SK-MEL-5 (cell line): ENCODE results near the gene ARPC1A. TPM values are rescaled to one million over a fixed set of nuclear protein-coding genes. Genes with fewer than 3 reads are reported as not detected.
"Not testable (repeated sequence)": the region's sequence is repeated elsewhere in the genome, so short reads cannot be mapped to it uniquely, and the experiment has no call there.

ENCODE experiments used
- DNase-seq: peaks from one replicate; pipeline ENCODE4 v3.0.0-alpha.2; 2016; ENCODE audit warnings: low read depth, low spot score
- in situ Hi-C: cut with HindIII; loops from 2 replicates; pipeline ENCODE4 v1.10.0; 2016; ENCODE audit warnings: low sequenced_read_pairs, high pct_unique_total_duplicates, low pct_unique_long_range_greater_than_20kb
- total RNA-seq: library from RNA; depleted of rRNA; stranded (reverse); fragments of >200 nt; shearing (Covaris generic); gene quantifications from 2 replicates; pipeline ENCODE4 v1.2.3, GENCODE V29; 2014

Gene ARPC1A
- total RNA-seq, 1 experiment from 2014 or later = 342 TPM

DNA sequence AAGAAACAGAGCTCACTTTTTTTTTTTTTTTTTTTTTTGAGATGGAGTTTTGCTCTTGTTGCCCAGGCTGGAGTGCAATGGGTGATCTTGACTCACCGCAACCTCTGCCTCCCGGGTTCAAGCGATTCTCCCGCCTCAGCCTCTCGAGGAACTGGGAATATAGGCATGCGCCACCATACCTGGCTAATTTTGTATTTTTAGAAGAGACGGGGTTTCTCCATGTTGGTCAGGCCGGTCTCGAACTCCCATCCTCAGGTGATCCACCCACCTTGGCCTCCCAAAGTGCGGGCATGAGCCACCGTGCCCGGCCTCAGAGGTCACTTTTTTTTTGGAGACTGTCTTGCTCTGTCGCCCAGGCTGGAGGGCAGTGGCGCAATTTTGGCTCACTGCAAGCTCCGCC, 32.8 kb downstream of the ARPC1A start:
- in situ Hi-C loops, DNase-seq: not testable (repeated sequence)

- in situ Hi-C loops = no loop called here
- DNase-seq = no peak
These were observed 33.9 kb downstream of the ARPC1A start for GRCh38 chr7:99359465-99360154.

DNA sequence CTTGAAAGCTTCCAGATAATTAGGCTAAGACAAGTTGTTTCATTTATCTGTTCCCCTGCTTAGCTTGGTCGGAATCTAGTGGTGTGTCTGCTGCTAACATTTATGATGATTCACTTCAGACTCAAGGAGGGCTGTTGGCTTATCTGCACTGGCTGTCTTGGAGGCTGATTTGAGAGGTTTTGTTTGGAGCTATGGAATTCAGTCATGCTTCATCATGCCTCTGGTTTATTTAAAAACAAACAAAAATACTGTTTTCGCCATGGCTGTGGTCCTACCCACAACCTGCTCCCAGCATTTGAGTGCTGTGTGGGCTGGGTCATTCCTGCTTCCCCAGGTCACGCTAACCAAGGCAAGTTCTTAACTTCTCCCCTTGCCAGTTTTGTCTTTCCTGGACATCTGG, 37.1 kb downstream of the ARPC1A start:
- in situ Hi-C loops = no loop called here
- DNase-seq = no peak

DNA sequence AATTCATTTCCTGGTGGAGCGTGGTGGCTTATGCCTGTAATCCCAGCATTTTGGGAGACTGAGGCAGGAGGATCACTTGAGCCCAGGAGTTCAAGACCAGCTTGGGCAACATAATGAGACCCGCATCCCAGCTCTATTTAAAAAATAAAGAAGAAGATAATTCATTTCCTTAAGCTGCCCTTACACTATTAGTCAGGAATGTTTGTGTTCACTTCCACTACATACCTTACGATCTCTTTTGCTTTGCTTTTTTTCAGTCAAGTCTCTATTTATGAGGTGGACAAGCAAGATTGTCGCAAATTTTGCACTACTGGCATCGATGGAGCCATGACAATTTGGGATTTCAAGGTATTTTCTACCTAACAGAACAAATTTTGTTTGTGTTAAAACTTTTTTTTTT, 37.6 kb downstream of the ARPC1A start:
- in situ Hi-C loops = no loop called here
- DNase-seq = no peak

DNA sequence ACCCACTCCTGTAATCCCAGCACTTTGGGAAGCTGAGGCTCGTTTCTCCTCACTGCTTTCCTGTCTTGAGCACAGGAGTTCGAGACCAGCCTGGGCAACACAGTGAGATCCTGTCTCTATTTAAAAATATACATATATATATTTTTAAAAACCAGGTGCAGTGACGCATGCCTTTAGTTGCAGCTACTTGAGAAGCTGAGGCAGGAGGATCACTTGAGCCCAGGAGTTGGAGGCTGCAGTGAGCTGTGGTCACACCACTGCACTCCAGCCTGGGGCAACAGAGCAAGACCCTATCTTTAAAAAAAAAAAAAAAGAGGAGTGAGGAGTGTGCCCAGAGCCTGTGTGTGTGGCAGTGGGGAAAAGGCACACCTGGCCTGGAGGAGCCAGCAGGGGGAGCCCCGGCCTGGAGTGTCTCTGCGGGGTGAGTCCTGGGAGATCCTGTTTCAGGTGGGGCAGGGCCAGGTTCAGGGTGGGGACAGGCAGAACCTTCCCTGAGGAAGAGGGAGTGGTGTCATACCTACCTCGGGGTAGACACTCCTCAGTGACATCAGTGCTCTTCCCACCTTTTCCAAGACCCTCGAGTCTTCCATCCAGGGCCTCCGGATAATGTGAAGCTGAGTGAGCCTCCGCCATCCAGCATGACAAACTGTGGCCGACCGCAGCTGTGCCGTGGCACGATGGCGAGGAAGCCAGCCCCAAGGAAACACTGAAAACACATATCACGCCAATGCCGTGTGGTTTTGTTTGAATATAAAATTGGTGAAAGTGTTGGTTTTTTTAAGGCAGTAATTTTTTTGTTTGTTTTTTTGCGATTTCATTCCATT, 39.8 kb downstream of the ARPC1A start:
- in situ Hi-C loops = no loop called here

DNA sequence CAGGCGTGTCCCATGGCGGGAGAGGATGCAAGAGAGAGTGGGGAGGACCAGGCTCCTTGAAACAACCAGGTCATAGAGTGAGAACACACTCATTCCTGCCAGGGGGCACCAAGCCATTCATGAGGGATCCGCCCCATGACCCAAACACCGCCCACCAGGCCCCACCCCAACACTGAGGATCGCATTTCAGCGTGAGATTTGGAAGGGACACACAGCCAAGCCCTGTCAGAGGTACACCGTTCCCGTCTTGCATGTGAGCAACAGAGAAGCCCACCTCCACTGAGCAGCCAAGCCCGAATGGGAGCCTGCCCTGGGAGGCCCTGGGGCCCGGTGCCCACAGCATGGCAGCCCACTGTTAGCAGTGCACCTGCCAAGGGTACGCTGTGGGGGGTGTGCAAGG, 40.9 kb downstream of the ARPC1A start:
- in situ Hi-C loops = no loop called here
- DNase-seq = no peak

More for the DNA sequence above, 39.8 kb downstream of the ARPC1A start:
- peak; percentile 64 for DNase-seq

GRCh38 chr7:99368750-99369389, 43.2 kb downstream of the ARPC1A start:
- in situ Hi-C loops = no loop called here
- DNase-seq = no peak

GRCh38 chr7:99369767-99370391, 44.2 kb downstream of the ARPC1A start:
- in situ Hi-C loops = no loop called here
- DNase-seq = no peak

DNA sequence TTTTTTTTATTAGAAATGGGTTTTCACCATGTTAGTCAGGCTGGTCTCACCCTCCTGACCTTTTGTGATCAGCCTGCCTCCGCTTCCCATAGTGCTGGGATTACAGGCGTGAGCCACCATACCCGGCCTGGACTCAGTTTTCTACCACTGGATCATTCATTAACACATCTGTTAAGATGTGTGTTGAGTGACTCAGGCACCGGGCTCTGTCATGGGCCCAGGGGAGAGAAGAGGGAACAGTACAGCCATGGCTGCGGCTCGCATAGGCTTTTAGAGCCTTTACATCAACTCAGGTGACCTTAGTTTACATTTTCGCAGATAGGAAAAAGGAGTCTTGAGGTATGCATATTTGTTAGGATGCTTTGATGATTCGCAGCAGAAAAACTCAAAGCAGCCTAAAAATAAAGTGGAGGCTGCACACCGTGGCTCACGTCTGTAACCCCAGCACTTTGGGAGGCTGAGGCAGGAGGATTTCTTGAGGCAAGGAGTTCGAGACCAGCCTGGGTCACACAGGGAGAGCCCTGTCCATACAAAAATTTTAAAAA, 45.8 kb downstream of the ARPC1A start:
- in situ Hi-C loops = no loop called here
- no peak for DNase-seq

- DNase-seq = peak; percentile 99
- in situ Hi-C loops = no loop called here
These were observed 46.8 kb downstream of the ARPC1A start for GRCh38 chr7:99372275-99373090.

GRCh38 chr7:99373091-99374066, 47.7 kb downstream of the ARPC1A start:
- in situ Hi-C loops = no loop called here
- no peak for DNase-seq

DNA sequence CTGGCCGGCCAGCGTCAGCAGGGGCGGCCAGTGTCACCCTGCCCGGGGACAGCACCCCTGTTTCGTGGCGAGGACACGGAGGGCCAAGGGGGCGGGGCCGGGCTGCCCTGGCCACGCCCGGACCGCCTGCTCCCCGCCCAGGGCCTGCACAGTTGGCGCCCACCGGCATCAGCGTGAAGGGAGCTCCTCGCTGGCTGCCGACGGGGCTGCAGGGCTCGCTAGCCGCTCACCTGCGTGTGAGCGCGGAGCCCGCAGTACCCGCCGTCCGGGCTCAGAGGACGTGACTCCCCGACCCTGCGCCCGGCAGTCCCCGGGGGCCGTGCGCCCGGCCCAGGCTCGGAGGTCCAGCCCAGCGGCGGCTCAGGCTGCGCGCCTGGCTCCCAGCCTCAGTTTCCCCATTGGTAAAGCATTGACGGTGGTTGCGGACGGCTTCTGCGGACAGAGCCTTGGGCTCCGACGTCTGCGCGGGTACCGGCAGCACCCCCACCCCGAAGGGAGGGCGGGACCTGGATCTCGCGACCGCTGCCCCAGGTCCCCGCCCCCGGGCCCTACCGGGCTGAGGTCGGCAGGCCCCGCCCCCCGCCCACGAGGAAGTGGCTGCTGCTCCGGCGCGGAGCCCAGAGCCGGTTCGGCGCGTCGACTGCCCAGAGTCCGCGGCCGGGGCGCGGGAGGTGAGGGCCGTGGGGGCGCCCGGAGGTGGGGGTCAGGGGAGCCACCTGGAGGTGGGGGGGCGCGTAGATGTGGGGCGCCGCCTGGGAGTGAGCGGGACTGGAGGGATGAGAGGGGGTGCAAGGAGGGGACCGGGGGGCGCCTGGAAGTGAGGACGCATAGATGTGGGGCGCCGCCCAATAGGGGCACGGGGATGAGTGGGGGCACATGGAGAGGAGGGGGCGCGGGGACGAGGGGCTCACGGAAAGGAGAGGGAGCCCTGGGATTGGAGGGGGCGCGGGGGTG, 48.7 kb downstream of the ARPC1A start, which contains the start of gene ARPC1B:
Gene ARPC1B, plus strand, starts transcription at position 620 of the 954 bp plus-strand sequence. CDS start 10,985 bp downstream, outside the sequence.
- peak; percentile 88 for DNase-seq
- in situ Hi-C loops = no loop called here

GRCh38 chr7:99375070-99375807, 49.5 kb downstream of the ARPC1A start:
- peak; percentile 78 for DNase-seq
- in situ Hi-C loops = no loop called here

DNA sequence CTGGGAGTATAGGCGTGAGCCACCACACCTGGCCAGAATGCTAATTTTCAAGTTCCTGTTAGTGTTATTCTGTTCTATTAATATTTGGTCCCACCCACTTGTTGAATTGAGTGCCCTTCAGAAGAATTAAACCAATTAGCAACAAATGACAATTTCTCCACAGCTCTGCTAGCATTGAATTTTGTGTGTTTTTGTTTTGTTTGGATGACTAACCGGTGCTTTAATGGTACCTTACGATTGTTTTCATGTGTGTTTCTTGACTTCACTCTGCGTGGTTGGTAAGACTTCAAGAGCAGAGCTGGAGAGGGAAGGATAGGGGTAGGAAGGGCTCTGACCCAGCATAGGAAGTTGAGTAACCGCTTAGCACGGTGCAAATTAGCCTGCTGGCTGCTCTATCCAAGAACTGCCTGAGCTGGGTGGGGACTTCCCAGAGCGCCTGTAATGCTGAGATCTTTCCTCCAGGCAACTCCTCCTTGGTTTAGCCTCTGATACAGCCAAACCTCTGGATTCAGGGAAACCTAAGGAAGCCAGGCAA, 53.4 kb downstream of the ARPC1A start:
- peak; percentile 62 for DNase-seq
- in situ Hi-C loops = no loop called here
